Glomerular endothelial cell (primary cell): Measurements from ENCODE around the gene CREB5. TPM values are rescaled to one million over a fixed set of nuclear protein-coding genes. Genes with fewer than 3 reads are reported as not detected.

Experiments used
- DNase-seq: peaks from one replicate; pipeline ENCODE4 v3.0.0-alpha.2; 2011; ENCODE audit warnings: low read depth, low spot score; ENCODE audit errors: extremely low read depth
- total RNA-seq: library from RNA; depleted of rRNA; stranded (reverse); fragments of >200 nt; gene quantifications from 2 replicates; pipeline ENCODE4 v1.2.3, GENCODE V29; 2015

The CREB5 gene
- total RNA-seq, 1 donor from 2014 or later = 28.7 TPM

- DNase-seq = no peak
Observed at GRCh38 chr7:28700096-28700495, 287.8 kb downstream of the CREB5 start.

- DNase-seq = no peak
Observed at GRCh38 chr7:28700790-28701203, 288.5 kb downstream of the CREB5 start.

GRCh38 chr7:28701731-28702130 is 289.4 kb downstream of the CREB5 start:
- DNase-seq = no peak

- DNase-seq = no peak
Observed at GRCh38 chr7:28702171-28702570, 289.9 kb downstream of the CREB5 start.

- no peak for DNase-seq
Observed at GRCh38 chr7:28703037-28703765, 290.9 kb downstream of the CREB5 start.

GRCh38 chr7:28704706-28705105 is 292.4 kb downstream of the CREB5 start:
- DNase-seq = no peak

- DNase-seq = no peak
Observed at GRCh38 chr7:28705350-28705749, 293.0 kb downstream of the CREB5 start.

DNA sequence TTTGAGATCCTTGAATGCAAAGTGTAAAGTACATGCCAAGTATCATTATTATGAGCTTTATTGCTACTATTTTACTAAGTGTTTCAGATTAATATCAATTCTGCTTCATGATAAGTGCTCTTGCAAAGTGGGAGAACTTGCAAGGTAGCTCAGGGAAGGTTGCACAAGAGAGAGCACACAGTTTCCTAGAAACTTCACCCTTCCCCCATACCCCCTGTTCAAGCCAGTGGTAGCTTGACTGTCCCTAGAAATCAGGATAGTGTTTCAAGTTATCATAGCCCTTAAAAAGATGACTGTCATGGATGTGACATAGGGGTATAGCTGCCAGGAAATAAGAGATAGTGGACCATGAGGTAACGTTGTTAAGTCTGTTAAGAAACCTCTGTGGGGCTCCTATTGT is 294.3 kb downstream of the CREB5 start:
- DNase-seq = no peak

DNA sequence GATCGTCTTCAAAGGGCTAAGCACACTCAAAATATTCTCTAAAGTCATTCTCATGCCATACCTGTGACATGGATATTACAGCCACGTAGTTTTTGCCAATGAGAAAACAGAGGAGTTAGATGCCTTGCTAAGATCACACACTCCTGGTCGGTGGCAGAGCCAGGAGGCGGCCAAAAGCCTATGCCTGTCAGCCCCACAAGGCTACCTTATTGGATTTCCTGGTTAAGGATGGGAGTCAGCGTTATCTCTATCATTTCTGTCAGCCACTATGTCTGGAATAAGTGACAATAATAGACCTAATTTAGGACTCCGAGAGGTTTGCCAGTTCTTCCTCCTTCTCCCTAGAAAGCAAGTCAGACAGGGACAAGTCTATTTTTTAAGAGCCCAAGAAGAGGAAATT is 295.0 kb downstream of the CREB5 start:
- no peak for DNase-seq

- DNase-seq = no peak
Observed at GRCh38 chr7:28708033-28708951, 296.0 kb downstream of the CREB5 start.

GRCh38 chr7:28709748-28710147 is 297.4 kb downstream of the CREB5 start:
- DNase-seq = no peak

DNA sequence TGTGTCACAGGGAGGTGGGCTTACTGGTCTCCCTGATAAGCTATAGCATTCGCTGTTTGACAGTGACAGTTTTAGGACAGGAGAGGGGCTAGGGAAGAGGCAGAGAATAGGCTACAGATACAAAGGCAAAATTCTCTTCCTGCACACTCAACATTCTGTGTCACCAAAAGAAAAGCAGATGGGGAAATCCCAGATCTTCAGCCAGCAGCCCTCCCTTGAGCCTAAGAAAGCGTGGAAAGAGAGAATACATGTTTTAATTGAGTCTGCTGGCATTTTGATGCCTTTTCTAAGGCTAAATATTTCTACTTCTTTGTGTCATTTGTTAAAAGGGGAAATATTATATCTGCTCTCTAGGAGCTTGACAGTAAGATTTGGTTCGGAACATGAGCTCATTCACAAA is 298.8 kb downstream of the CREB5 start:
- DNase-seq = no peak

- DNase-seq = no peak
Observed at GRCh38 chr7:28714459-28715120, 302.3 kb downstream of the CREB5 start.

DNA sequence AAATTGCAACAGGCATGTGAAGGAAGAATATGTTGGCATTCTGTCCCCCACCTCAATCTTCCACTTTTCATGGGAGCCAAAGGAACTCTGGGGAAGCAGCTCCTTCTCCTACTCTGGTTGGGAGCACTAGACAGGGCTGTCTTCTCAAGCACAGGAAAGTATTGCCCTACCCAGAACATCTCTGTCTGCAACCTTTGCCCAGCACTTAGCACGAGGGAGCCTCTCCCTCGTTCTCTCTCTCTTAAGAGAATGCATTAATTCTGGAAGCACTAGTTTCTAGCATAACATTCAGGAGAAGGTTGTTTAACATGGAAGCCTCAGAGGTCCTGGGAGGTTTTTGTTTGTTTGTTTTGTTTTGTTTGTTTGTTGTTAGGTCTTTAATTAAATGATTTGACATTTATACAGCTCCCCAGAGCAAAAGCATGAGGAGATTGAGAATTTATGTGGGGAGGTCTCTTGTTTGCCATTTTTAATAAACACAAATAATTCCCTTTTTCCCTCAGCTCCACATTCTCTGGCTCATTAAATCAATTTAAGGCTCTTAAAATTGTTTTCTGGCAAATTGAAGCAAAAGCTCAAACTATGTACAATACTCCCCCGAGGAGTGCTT is 305.2 kb downstream of the CREB5 start:
- no peak for DNase-seq

DNA sequence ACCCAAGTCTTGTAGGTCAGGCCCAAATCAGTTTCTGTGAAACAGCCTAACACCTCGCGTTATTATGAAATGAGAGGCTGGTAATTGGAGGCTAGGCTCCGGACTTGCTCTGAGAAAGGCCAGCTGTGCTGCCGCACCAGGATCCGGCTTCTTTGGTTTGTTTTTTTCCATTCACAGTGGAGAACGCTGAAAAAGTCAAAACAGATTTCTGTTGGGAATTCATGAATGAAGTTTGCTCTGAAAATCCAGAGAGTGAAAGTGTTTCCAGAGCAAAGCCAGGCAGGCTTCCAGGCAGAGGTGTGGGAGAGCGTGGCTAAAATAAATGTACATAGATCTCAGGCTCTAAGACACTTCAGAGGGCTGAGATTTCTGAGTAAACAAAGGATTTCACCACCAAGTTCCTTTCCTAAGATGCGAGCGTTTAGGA is 305.8 kb downstream of the CREB5 start:
- no peak for DNase-seq

- DNase-seq = no peak
Observed at GRCh38 chr7:28718545-28718944, 306.2 kb downstream of the CREB5 start.

DNA sequence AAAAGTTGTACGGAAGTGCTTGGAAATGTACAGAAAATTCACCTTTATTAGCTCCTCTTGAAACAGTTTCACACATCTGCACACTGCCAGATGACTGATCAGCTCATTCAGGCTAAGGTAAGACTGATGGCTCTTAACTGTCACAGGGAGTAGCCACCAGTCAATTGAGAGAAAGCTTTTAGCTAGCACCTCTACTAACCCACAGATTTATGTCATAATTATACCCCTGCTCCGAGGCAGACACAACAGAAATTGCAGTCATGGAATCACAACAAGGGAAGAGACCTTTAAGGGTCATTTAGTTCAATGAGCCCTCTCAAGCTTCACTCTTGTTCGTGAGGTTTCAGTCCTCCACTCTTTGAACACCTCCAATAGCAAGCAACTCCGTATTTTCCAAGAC is 310.4 kb downstream of the CREB5 start:
- DNase-seq = no peak

GRCh38 chr7:28723336-28723735 is 311.0 kb downstream of the CREB5 start:
- DNase-seq = no peak

GRCh38 chr7:28724563-28724962 is 312.2 kb downstream of the CREB5 start:
- no peak for DNase-seq

DNA sequence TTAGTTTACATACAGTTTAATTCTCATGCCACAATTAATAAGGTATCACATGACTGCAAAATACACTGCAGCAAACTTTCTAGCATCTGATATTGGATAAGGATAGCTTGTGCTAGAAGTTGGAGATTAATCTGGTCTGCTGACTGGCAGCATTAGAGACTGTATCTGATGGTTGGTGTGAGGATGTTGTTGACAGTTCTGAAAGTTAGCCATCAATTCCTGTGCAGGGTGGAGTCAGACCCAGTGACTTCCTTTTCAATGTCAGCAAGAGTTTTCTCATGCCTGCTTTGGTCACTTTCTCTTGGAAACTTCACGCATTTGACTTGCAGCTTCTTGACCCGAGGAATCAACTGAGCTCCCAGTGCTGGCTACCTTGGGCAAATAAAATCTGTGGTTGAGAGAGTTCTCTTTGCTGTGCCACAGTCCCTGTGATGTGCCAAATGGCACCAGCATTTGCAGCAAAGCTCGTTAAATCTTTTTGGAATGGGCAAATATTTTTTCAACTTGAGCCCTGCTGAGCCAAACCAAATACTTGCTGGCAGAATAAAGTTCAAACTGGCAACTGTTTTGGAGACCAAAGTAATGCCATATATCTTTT is 312.8 kb downstream of the CREB5 start:
- no peak for DNase-seq

DNA sequence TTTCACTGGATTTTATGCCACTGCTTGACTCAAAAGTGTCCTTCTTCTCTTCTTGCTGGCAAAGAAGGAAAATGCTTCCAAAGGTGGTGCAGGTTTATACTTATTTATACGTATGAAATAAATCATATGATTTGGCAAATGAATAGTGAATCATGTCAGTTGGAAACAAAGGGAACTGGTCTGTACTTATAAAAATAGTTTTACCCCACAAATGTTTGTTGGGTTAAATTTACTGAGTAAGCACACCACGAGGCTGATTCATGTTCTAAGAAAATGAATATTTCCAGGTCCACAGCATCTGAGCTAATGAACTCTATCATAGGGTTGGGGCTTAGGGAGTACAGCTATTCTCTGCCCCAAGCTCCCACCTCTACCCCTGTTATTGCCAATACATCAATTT is 313.6 kb downstream of the CREB5 start:
- no peak for DNase-seq
